H54 (cell line): Measurements from ENCODE around the gene GRIN2D.
A peak's percentile ranks its signal among the peaks of the same experiment; 100 is the strongest.
"Not testable (repeated sequence)": the region's sequence is repeated elsewhere in the genome, so short reads cannot be mapped to it uniquely, and the experiment has no call there.

Source experiments
- DNase-seq: peaks from one replicate; pipeline ENCODE4 v3.0.0; 2011; ENCODE audit warnings: low spot score, mixed read lengths; ENCODE audit not compliant: insufficient read length
- FAIRE-seq: peaks from 3 replicates; lab custom pipeline; 2011; peaks lifted over from hg19 to GRCh38; lab: Jason Lieb, UNC
- POLR2A ChIP-seq: IDR thresholded peaks from 2 replicates; pipeline ENCODE4 v1.6.1; 2011; ENCODE audit warnings: low read depth, mild to moderate bottlenecking, low read length

The GRIN2D gene

GRCh38 chr19:48363810-48364597, 29.5 kb upstream of the GRIN2D start, which contains the start of the genes SYNGR4 and TMEM143:
Gene SYNGR4 (plus strand): TSS chr19:48364367. CDS start chr19:48365843, 1,476 bp downstream.
Gene TMEM143 (minus strand): TSS chr19:48363940. CDS start chr19:48363920, 20 bp downstream.
- TF ChIP-seq POLR2A: no peak
- DNase-seq (peak; percentile 85), FAIRE-seq (peak; percentile 65)

GRCh38 chr19:48364598-48365348, 28.7 kb upstream of the GRIN2D start:
- DNase-seq (no peak), FAIRE-seq (no peak)
- TF ChIP-seq POLR2A: no peak

- DNase-seq: no peak
- FAIRE-seq: no peak
These were observed 27.9 kb upstream of the GRIN2D start for GRCh38 chr19:48365602-48366001.

GRCh38 chr19:48367855-48368254, 25.6 kb upstream of the GRIN2D start:
- FAIRE-seq: no peak
- DNase-seq: no peak
- TF ChIP-seq POLR2A: no peak

More at GRCh38 chr19:48365602-48366001, 27.9 kb upstream of the GRIN2D start:
- no peak for TF ChIP-seq POLR2A

- DNase-seq: no peak
- TF ChIP-seq POLR2A: no peak
- FAIRE-seq: no peak
These were observed 24.5 kb upstream of the GRIN2D start for GRCh38 chr19:48368936-48369335.

GRCh38 chr19:48370955-48371354, 22.5 kb upstream of the GRIN2D start:
- TF ChIP-seq POLR2A: no peak
- DNase-seq (no peak), FAIRE-seq (no peak)

GRCh38 chr19:48371367-48371766, 22.1 kb upstream of the GRIN2D start:
- TF ChIP-seq POLR2A: no peak
- DNase-seq (no peak), FAIRE-seq (no peak)

GRCh38 chr19:48371771-48372170, 21.7 kb upstream of the GRIN2D start:
- not testable (repeated sequence) for FAIRE-seq, DNase-seq

GRCh38 chr19:48372904-48373303, 20.6 kb upstream of the GRIN2D start:
- TF ChIP-seq POLR2A: no peak
- no peak for DNase-seq
- no peak for FAIRE-seq

GRCh38 chr19:48373567-48373966, 19.9 kb upstream of the GRIN2D start:
- FAIRE-seq: no peak

GRCh38 chr19:48378194-48378570, 15.3 kb upstream of the GRIN2D start:
- DNase-seq (no peak), FAIRE-seq (no peak)

More at GRCh38 chr19:48373567-48373966, 19.9 kb upstream of the GRIN2D start:
- no peak for TF ChIP-seq POLR2A
- DNase-seq: no peak

GRCh38 chr19:48379058-48379457, 14.4 kb upstream of the GRIN2D start:
- no peak for TF ChIP-seq POLR2A
- DNase-seq: no peak
- FAIRE-seq: no peak

More at GRCh38 chr19:48378194-48378570, 15.3 kb upstream of the GRIN2D start:
- no peak for TF ChIP-seq POLR2A

- no peak for DNase-seq
- no peak for TF ChIP-seq POLR2A
- FAIRE-seq: no peak
These were observed 12.1 kb upstream of the GRIN2D start for GRCh38 chr19:48381178-48381950.
